GM21786 (cell line): ENCODE data around the gene AOC3.
"Not testable (repeated sequence)": the region's sequence is repeated elsewhere in the genome, so short reads cannot be mapped to it uniquely, and the experiment has no call there.

ENCODE experiments used
- ATAC-seq: cut with Tn5 transposase; IDR thresholded peaks from one replicate; pipeline ENCODE4 v1.9.1; 2021; ENCODE audit not compliant: unreplicated experiment

Gene AOC3

GRCh38 chr17:42843358-42843934 is 7.6 kb upstream of the AOC3 start:
- ATAC-seq: no peak

GRCh38 chr17:42844271-42844670 is 6.7 kb upstream of the AOC3 start, which contains the start of gene AOC2:
Gene AOC2 (plus strand): TSS chr17:42844580. CDS start chr17:42844627, 47 bp downstream.
- ATAC-seq: no peak

GRCh38 chr17:42844761-42845555 is 6.0 kb upstream of the AOC3 start:
- no peak for ATAC-seq

- no peak for ATAC-seq
Observed at GRCh38 chr17:42845556-42845917, 5.5 kb upstream of the AOC3 start.

- ATAC-seq: no peak
Observed at GRCh38 chr17:42845918-42846593, 4.9 kb upstream of the AOC3 start.

GRCh38 chr17:42846594-42847280 is 4.3 kb upstream of the AOC3 start:
- ATAC-seq: no peak

- ATAC-seq: no peak
Observed at GRCh38 chr17:42848093-42848492, 2.9 kb upstream of the AOC3 start.

- ATAC-seq: no peak
Observed at GRCh38 chr17:42849031-42849430, 2.0 kb upstream of the AOC3 start.

- ATAC-seq: no peak
Observed at GRCh38 chr17:42849451-42850181, 1.4 kb upstream of the AOC3 start.

GRCh38 chr17:42851371-42852240 is 607 bp downstream of the AOC3 start:
- ATAC-seq: not testable (repeated sequence)

- no peak for ATAC-seq
Observed at GRCh38 chr17:42852351-42852750, 1.4 kb downstream of the AOC3 start.

GRCh38 chr17:42853004-42853403 is 2.0 kb downstream of the AOC3 start:
- no peak for ATAC-seq

- no peak for ATAC-seq
Observed at GRCh38 chr17:42853597-42853967, 2.6 kb downstream of the AOC3 start.

GRCh38 chr17:42853968-42854790 is 3.2 kb downstream of the AOC3 start:
- no peak for ATAC-seq

- ATAC-seq: no peak
Observed at GRCh38 chr17:42855048-42855596, 4.1 kb downstream of the AOC3 start.

GRCh38 chr17:42856093-42856492 is 5.1 kb downstream of the AOC3 start:
- ATAC-seq: not testable (repeated sequence)

- ATAC-seq: not testable (repeated sequence)
Observed at GRCh38 chr17:42856516-42856915, 5.5 kb downstream of the AOC3 start.

GRCh38 chr17:42857389-42857788 is 6.4 kb downstream of the AOC3 start:
- no peak for ATAC-seq

- ATAC-seq: no peak
Observed at GRCh38 chr17:42865638-42866094, 14.7 kb downstream of the AOC3 start.
